HG03159 (cell line): ENCODE measurements around the gene PLIN4.
"Not testable (repeated sequence)": the region's sequence is repeated elsewhere in the genome, so short reads cannot be mapped to it uniquely, and the experiment has no call there.

Experiments
- ATAC-seq: cut with Tn5 transposase; IDR thresholded peaks from one replicate; pipeline ENCODE4 v1.9.1; 2021; ENCODE audit warnings: mild to moderate bottlenecking, moderate library complexity; ENCODE audit not compliant: unreplicated experiment

PLIN4 gene

GRCh38 chr19:4527377-4527776 lies 9.1 kb upstream of the PLIN4 start:
- not testable (repeated sequence) for ATAC-seq

DNA sequence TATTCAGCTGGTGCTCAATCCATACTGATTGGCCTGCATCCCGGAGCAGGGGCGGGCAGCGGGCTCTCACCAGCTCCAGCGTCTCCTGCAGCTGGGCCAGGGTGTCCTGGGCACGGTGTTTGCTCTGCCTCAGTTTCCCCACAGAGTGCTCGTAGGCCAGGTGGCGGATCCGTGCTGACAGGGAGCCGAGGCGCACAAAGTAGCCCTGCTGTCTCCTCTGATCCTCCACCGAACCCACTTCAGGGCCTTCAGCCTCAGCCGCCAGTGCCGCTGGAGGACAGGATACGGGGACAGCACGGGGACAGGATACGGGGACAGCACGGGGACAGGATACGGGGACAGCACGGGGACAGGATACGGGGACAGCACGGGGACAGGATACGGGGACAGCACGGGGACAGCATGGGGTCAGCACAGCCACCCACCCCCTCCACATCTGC lies 7.3 kb upstream of the PLIN4 start:
- ATAC-seq, result no peak

DNA sequence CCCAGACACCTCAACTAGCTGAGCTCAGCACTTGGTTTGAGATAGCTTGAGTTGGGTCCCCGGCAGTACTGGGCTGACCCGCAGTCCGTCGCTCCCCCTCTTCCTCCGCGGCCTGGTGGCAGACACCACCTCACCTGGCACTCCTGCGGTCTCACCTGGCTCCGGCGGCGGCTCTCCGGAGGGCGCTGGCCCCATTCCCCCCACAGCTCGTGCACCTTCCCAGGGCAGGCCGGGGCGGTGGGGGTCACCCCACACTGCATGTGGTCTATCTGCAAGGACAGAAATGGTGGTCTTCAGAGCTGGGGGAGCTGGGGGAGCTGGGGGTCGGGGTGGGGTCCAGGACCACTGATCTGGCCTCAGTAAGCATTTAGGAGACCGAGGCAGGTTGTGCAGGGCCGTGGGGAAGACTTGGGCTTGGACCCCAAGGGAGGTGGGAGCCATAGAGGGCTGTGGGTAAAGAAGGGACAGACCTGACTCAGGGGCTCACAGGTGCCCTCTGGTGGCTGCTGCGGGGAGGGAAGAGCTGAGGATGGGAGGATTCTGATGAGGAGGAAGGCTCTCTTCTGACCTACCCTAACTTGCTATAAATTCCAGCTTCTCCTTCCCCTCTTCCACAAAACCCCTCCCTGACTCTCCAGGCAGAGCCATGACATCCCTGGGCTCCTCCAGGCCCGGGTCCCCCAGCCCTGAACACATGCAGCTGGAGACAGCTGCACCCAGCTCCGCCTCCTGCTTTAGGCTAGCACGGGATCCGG lies 6.7 kb upstream of the PLIN4 start:
- no peak for ATAC-seq

GRCh38 chr19:4523306-4524110 lies 5.2 kb upstream of the PLIN4 start:
- ATAC-seq, result no peak

GRCh38 chr19:4522291-4523002 lies 4.2 kb upstream of the PLIN4 start:
- ATAC-seq, result no peak

- no peak for ATAC-seq
These were observed 3.6 kb upstream of the PLIN4 start for GRCh38 chr19:4521888-4522242.

DNA sequence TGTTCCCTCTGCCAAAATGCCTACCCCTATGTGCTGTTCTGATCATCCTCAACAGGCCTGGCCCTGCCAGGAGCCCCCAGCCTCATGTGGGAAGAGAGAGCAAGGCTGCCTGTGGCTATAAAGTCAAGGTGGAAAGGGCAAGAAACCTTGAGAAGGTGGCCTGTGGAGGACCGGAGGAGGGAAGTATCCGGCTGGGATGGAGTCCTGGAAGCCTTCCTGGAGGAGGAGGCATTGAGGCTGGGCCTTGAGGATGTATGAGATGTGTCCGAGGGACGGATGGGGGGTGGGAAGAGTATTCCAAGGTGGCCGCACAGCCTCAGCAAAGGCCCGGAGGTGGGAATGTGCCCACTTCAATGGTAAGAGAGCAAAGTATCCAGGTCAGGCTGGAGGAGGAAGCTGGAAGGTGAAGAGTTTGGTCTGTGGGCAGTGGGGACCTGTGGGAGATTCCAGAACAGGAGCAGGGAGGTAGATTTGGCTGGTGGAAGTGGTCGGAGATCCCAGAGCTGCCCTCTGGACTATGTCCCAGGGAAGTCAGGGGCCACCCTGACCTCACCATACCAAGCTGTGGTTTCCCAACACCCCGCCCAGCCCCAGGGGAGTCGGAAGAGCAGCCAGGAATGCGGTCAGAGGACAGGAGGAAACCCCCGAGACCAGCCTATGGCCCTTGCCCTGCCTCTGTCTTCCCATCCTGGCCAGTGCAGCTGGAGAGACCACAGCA lies 3.0 kb upstream of the PLIN4 start:
- no peak for ATAC-seq

DNA sequence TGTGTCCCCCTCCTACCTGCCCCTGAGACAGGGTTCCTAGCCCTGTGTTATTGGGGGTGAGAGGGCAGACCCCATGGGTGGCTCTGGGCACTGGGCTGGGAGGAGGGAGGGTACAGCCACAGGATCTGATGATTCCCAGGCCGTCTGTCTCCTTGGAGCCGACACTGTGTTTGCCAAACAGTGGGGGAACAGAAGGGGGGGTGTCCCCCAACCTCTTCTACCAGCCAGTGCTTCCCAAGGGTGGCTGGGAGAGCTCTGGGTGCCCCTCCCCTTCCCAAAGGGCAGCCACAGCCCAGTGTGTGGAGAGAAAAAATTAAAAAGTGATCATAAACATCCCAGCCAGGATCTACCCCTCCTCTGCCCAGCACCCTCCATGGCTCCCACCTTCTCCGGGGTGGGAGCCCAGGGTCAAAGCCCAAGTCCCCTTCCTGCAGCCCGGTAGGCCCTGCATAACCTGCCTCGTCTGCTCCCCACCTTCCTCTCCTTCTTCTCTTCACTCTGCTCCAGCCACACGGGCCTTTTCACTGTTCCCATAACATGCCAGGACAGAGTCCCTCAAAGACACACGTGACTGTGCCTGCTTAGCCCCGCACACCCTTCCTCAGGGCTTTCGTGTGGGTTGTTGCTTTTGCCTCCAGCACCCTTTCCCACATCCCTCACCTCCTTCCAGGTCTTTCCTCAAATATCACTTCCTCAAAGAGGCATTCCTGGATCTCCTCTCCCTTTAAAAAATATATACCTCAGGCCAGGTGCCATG lies 1.4 kb upstream of the PLIN4 start:
- no peak for ATAC-seq

DNA sequence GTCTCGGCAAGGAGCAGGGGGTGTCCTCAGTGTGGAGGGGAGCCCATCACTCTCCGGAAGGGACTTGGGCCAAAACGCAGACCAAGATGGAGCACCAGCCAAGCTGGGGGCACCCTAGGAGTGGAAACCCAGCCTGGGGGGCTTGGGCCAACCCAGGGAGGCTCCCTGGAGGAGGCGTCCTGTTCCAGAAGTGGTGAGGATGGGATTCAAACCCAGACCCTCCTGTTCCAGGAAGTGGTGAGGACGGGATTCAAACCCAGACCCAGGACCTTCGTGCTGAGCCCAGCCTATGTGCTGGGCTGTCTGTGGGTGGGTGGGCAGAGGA lies 848 bp upstream of the PLIN4 start:
- no peak for ATAC-seq

DNA sequence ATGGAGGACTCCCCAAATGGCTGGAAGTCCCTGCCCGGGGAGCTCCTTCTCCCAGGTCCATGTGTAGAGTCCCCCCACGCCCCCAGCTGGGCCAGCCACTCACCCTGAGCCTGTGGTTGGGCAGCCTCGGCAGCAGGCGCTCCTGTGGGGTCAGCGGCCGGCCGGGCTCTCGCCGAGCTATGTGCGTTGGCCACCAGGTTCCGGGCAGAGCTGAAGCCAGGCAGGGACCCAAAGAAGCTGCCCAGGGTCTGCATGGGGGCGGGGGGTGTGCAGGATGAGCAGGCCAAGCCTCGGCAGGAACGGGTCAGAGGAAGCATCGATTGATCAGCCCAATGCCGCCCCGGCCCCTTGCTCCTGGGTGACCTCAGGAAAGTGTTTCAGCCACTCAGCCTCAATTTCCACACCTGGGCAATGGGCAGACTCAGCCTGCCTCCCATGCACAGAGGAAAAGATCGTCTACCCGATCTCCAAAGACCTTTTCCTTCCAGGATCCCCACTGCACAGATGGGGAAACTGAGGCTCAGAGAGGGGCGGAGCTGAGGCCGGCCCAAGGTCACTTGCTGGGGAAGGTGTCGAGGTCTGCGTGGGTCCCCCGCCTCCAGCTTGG lies 732 bp downstream of the PLIN4 start:
- ATAC-seq, result no peak

GRCh38 chr19:4516939-4517300 lies 1.4 kb downstream of the PLIN4 start:
- no peak for ATAC-seq

GRCh38 chr19:4516199-4516938 lies 1.9 kb downstream of the PLIN4 start:
- no peak for ATAC-seq

DNA sequence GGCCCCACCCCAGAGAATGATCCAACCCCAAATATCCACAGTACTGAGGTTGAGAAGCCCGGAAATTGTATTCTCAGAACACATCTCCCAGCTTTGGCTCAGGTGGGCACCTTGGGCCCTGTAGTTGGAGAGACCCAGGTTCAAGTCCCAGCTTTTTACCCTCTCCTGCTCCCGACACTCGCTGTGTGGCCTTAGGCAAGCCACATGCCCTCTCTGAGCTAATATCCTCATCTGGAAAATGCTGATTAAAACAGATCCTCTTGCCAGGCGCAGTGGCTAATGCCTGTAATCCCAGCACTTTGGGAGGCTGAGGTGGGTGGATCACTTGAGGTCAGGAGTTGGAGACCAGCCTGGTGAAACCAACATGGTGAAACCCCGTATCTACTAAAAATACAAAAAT lies 2.6 kb downstream of the PLIN4 start:
- no peak for ATAC-seq

- no peak for ATAC-seq
These were observed 5.0 kb downstream of the PLIN4 start for GRCh38 chr19:4513248-4513647.

GRCh38 chr19:4512070-4512469 lies 6.2 kb downstream of the PLIN4 start:
- no peak for ATAC-seq

GRCh38 chr19:4511300-4512054 lies 6.8 kb downstream of the PLIN4 start:
- ATAC-seq, result no peak

- no peak for ATAC-seq
These were observed 7.6 kb downstream of the PLIN4 start for GRCh38 chr19:4510435-4511255.

- ATAC-seq, result no peak
These were observed 9.6 kb downstream of the PLIN4 start for GRCh38 chr19:4508698-4509097.
